NCI-H1417 treated with DMSO at 0.1 percent for 48 hours (cell line): ENCODE measurements around the gene EMB.
"Not testable (repeated sequence)": the region's sequence is repeated elsewhere in the genome, so short reads cannot be mapped to it uniquely, and the experiment has no call there.

Source experiments
- DNase-seq: peaks from one replicate; lab custom pipeline; 2025; lab: John Stamatoyannopoulos, UW

EMB gene

GRCh38 chr5:50440651-50441492, at the start of gene EMB:
EMB (minus strand) TSS chr5:50441288; CDS start chr5:50441151, 137 bp downstream.
- DNase-seq, result peak; percentile 10

- not testable (repeated sequence) for DNase-seq
These were observed 48.4 kb upstream of the EMB start for GRCh38 chr5:50489491-50489890.

- DNase-seq, result not testable (repeated sequence)
These were observed 37.7 kb upstream of the EMB start for GRCh38 chr5:50478790-50479189.

- no peak for DNase-seq
These were observed 35.5 kb upstream of the EMB start for GRCh38 chr5:50476549-50476948.

- DNase-seq, result not testable (repeated sequence)
These were observed 23.9 kb upstream of the EMB start for GRCh38 chr5:50465015-50465414.

GRCh38 chr5:50463726-50464125, 22.6 kb upstream of the EMB start:
- no peak for DNase-seq

- no peak for DNase-seq
These were observed 22.0 kb upstream of the EMB start for GRCh38 chr5:50463047-50463446.

- not testable (repeated sequence) for DNase-seq
These were observed 21.5 kb upstream of the EMB start for GRCh38 chr5:50462579-50462978.

GRCh38 chr5:50458372-50458771, 17.3 kb upstream of the EMB start:
- not testable (repeated sequence) for DNase-seq

GRCh38 chr5:50449241-50449640, 8.2 kb upstream of the EMB start:
- not testable (repeated sequence) for DNase-seq

GRCh38 chr5:50447941-50448340, 6.9 kb upstream of the EMB start:
- no peak for DNase-seq

GRCh38 chr5:50447228-50447627, 6.1 kb upstream of the EMB start:
- DNase-seq, result no peak

- DNase-seq, result no peak
These were observed 4.3 kb upstream of the EMB start for GRCh38 chr5:50445296-50445949.

GRCh38 chr5:50442559-50443539, 1.8 kb upstream of the EMB start:
- DNase-seq, result not testable (repeated sequence)

- DNase-seq, result no peak
These were observed 436 bp upstream of the EMB start for GRCh38 chr5:50441493-50441955.

- no peak for DNase-seq
These were observed 1.9 kb downstream of the EMB start for GRCh38 chr5:50439221-50439620.

- DNase-seq, result not testable (repeated sequence)
These were observed 3.0 kb downstream of the EMB start for GRCh38 chr5:50438060-50438459.

GRCh38 chr5:50435168-50435567, 5.9 kb downstream of the EMB start:
- no peak for DNase-seq

GRCh38 chr5:50431133-50431904, 9.8 kb downstream of the EMB start:
- DNase-seq, result not testable (repeated sequence)

GRCh38 chr5:50423100-50423799, 17.8 kb downstream of the EMB start:
- DNase-seq, result not testable (repeated sequence)
